GM12875 (cell line): ENCODE results near the gene NSUN6.

ENCODE experiments used
- H3K4me3 ChIP-seq: one replicate; pipeline ENCODE4 v1.5.1; 2011; ENCODE audit warnings: low read depth, low read length, control low read depth
- CTCF ChIP-seq: IDR thresholded peaks from 2 replicates; pipeline ENCODE4 v1.5.1; 2011; ENCODE audit warnings: low read depth, mild to moderate bottlenecking, control low read depth, inconsistent platforms, low read length, moderate library complexity, borderline replicate concordance; ENCODE audit not compliant: insufficient read depth

NSUN6 gene

DNA sequence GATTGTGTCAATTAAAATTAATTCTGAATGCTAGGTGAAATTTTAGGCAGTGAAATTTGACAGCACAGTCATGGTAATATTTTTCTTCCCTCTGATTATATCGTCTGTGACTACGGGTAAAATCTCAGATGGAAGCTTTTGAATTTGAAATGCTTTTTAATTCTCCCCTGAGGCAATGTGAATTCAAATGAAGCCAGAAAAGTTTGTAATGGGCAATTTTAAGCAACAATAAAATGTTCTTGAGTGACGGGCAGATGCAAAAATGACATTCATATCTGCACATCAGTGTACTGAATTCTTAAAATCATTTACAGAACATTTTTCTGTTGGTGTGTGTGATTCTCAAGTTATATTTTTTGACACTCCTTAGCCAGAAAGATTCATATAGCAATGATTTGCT lies 134.5 kb downstream of the NSUN6 start:
- TF ChIP-seq CTCF: no peak
- no peak overlapping the region for H3K4me3 ChIP-seq

DNA sequence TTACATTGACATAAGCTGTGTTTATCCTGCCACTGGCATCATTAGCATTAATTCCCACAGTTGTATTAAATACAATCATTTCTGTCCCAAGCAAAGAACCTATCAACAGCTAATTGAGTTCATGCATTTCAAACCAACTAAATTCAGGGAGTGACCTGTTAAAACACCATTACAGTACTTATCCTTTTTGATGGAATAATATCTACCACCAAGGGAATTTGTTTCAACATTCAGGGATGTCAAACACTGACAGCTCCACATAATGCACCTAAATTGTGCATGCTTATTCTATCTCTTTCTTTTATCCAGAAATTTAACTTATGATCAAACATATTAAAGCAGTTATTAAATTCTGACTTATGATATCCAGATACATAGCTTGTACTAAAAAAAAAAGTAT lies 136.8 kb downstream of the NSUN6 start:
- no peak overlapping the region for H3K4me3 ChIP-seq
- TF ChIP-seq CTCF: no peak

DNA sequence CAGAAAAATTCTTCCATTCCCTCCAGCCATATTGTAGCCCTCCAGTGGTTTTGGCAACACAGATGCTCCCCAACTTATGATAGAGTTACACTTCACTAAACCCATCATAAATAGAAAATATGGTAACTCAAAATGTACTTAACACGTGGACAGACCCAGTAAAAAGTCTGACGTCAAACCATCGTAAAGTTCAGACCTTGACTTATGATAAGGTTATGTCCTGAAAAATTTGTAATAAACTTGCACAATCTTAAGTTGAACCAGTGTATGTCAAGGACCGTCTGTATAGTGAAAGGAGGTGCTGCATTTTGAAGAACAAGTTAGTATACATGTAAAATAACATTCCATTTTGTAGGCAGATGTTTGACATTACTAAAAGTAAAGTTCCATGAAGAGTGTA lies 142.8 kb downstream of the NSUN6 start:
- H3K4me3 ChIP-seq: no peak overlapping the region
- TF ChIP-seq CTCF: no peak

DNA sequence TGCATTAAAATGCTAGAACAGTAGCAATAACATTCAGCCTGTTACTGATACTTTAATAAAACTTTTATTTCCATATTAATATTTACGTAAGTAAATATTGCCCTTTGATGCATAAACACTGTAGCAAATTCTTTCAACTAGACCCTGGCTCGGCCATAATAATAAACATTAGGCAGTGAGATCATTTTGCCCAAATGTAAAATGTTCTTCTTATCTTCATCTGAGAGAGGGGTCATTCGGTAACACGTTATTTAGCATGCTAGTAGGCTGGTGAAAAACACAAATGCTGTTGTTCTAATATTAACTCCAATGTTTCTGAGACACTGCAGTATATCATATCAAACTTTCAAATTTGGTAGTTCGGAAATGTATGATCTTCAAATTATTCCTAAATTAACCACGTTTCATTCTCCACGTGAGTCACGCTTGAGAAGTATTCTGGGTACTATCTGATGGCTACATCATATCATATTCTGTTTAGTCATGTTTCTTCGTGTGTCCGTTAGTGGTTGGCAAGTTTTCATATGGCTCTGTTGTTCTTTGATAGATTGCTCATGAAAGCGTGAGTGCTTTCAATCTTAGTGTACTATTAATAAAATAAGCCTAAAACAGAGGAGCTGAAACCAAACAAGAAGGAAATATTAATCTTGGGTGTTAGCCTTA lies 145.8 kb downstream of the NSUN6 start:
- H3K4me3 ChIP-seq: no peak overlapping the region
- no peak for TF ChIP-seq CTCF

DNA sequence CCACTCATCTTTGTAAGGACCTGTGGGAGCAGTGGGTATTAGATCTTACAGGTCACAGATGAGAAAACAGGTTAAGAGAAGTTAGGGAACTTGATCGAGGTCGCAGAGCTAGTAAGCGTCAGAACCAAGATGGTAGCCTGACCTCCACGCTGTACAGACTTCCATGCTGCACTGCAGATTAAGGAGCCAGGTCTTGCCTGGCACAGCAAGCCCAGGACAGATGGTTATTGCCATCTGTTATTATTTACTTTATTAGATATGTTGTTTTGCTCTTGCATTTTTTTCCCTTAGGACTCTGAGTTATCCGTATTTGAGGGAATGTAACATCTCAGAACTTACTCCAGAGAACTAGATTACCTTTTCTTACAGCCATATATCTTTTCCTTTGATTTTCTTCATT lies 147.2 kb downstream of the NSUN6 start:
- TF ChIP-seq CTCF: no peak
- H3K4me3 ChIP-seq: no peak overlapping the region

GRCh38 chr10:18501629-18502028 lies 149.8 kb downstream of the NSUN6 start:
- H3K4me3 ChIP-seq: no peak overlapping the region
- no peak for TF ChIP-seq CTCF

DNA sequence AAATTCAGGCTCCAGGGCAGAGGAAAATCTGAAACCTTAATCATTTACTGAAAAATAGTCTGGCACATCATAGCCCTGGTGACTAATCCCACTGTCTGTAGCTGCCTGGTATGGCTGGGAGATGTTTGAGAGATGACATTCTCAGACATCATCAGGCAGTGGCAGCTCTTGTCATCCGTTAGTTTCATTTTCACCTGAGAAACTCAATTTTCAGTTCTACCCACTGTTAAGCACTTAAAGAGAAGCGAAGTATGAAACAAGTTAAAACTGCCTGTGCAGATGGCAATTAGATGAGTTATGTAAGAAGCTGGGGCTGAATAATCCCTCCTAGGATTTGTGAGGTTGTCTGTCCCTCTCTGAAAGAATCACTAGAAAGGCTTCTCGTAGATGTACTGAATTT lies 150.2 kb downstream of the NSUN6 start:
- peak overlapping the region; percentile 2 for H3K4me3 ChIP-seq
- no peak for TF ChIP-seq CTCF
